Sigmoid colon (tissue), 4 donors: ENCODE measurements around the gene GRN.
"Not testable (repeated sequence)": the region's sequence is repeated elsewhere in the genome, so short reads cannot be mapped to it uniquely, and the experiment has no call there.

Experiments used
- CTCF ChIP-seq, 4 experiments: fragments of 450-650 bp in 3 of 4; fragments of 200-600 bp in 1 of 4; IDR thresholded peaks; one replicate each; pipeline ENCODE4 v1.5.1; 2016 to 2019; ENCODE audit warnings: antibody characterized with exemption in 4 of 4, mild to moderate bottlenecking in 3 of 4, moderate library complexity in 2 of 4
- POLR2AphosphoS5 ChIP-seq, 4 donors: sonication (generic); formaldehyde crosslinking; IDR thresholded peaks; one replicate each; pipeline ENCODE4 v1.6.1; 2017; ENCODE audit warnings: antibody characterized with exemption in 4 of 4

GRCh38 chr17:44369414-44370023 lies 24.4 kb downstream of the GRN start:
- TF ChIP-seq POLR2AphosphoS5, CTCF (IDR thresholded peaks at IDR 0.05): not testable (repeated sequence)
